HG02798 (cell line): ENCODE results near the gene GPBP1.
A peak's percentile ranks its signal among the peaks of the same experiment; 100 is the strongest.
"Not testable (repeated sequence)": the region's sequence is repeated elsewhere in the genome, so short reads cannot be mapped to it uniquely, and the experiment has no call there.

Experiments used
- ATAC-seq: cut with Tn5 transposase; IDR thresholded peaks from one replicate; pipeline ENCODE4 v1.9.1; 2021; ENCODE audit warnings: mild to moderate bottlenecking; ENCODE audit not compliant: unreplicated experiment, poor library complexity

The GPBP1 gene

GRCh38 chr5:57259704-57260103, 85.8 kb downstream of the GPBP1 start:
- no peak for ATAC-seq

- ATAC-seq = no peak
Measured at GRCh38 chr5:57262541-57262940, 88.7 kb downstream of the GPBP1 start.

GRCh38 chr5:57267805-57268204, 93.9 kb downstream of the GPBP1 start:
- ATAC-seq = no peak

- ATAC-seq = no peak
Measured at GRCh38 chr5:57276353-57276752, 102.5 kb downstream of the GPBP1 start.

- no peak for ATAC-seq
Measured at GRCh38 chr5:57277085-57277484, 103.2 kb downstream of the GPBP1 start.

- ATAC-seq = no peak
Measured at GRCh38 chr5:57280853-57281252, 107.0 kb downstream of the GPBP1 start.

GRCh38 chr5:57285084-57285483, 111.2 kb downstream of the GPBP1 start:
- not testable (repeated sequence) for ATAC-seq

GRCh38 chr5:57291894-57292293, 118.0 kb downstream of the GPBP1 start:
- ATAC-seq = no peak

- ATAC-seq = no peak
Measured at GRCh38 chr5:57292336-57292735, 118.5 kb downstream of the GPBP1 start.

GRCh38 chr5:57298295-57298984, 124.6 kb downstream of the GPBP1 start:
- peak; percentile 80 for ATAC-seq

- ATAC-seq = peak; percentile 31
Measured at GRCh38 chr5:57298985-57299491, 125.2 kb downstream of the GPBP1 start.

- no peak for ATAC-seq
Measured at GRCh38 chr5:57299986-57300385, 126.1 kb downstream of the GPBP1 start.

GRCh38 chr5:57302164-57302563, 128.3 kb downstream of the GPBP1 start:
- peak; percentile 49 for ATAC-seq

GRCh38 chr5:57302643-57303042, 128.8 kb downstream of the GPBP1 start:
- ATAC-seq = no peak

GRCh38 chr5:57303985-57304384, 130.1 kb downstream of the GPBP1 start:
- ATAC-seq = no peak

- no peak for ATAC-seq
Measured at GRCh38 chr5:57304931-57305330, 131.1 kb downstream of the GPBP1 start.

GRCh38 chr5:57306359-57306758, 132.5 kb downstream of the GPBP1 start:
- no peak for ATAC-seq

GRCh38 chr5:57307516-57307915, 133.7 kb downstream of the GPBP1 start:
- ATAC-seq = no peak

GRCh38 chr5:57309022-57309421, 135.2 kb downstream of the GPBP1 start:
- not testable (repeated sequence) for ATAC-seq

GRCh38 chr5:57311251-57311650, 137.4 kb downstream of the GPBP1 start:
- no peak for ATAC-seq

- ATAC-seq = no peak
Measured at GRCh38 chr5:57311921-57312735, 138.3 kb downstream of the GPBP1 start.
